Thymus (tissue), 14 donors: Measurements from ENCODE around the gene SIAH1. TPM values are rescaled to one million over a fixed set of nuclear protein-coding genes. Genes with fewer than 3 reads are reported as not detected.
A peak's percentile ranks its signal among the peaks of the same experiment; 100 is the strongest.

ENCODE experiments used
- DNase-seq, 9 donors: peaks; one replicate each; pipeline ENCODE4 v3.0.0-alpha.2; 2013; ENCODE audit warnings: low spot score in 9 of 9, low read depth in 6 of 9, missing footprints in 1 of 9
- H3K27ac ChIP-seq, 2 donors: one replicate each; pipeline ENCODE4 v1.5.1; 2013; ENCODE audit warnings: control low read depth in 1 of 2, low read depth in 1 of 2, low read length in 1 of 2, mild to moderate bottlenecking in 1 of 2, moderate library complexity in 1 of 2
- H3K27me3 ChIP-seq, 2 donors: one replicate each; pipeline ENCODE4 v1.5.1; 2013; ENCODE audit warnings: low read length in 1 of 2; ENCODE audit not compliant: control insufficient read depth in 2 of 2, insufficient read depth in 1 of 2
- H3K36me3 ChIP-seq, 2 donors: one replicate each; pipeline ENCODE4 v1.5.1; 2013; ENCODE audit warnings: low read length in 1 of 2, mild to moderate bottlenecking in 1 of 2, moderate library complexity in 1 of 2; ENCODE audit not compliant: control insufficient read depth in 2 of 2, insufficient read depth in 2 of 2
- H3K4me1 ChIP-seq, 2 donors: one replicate each; pipeline ENCODE4 v1.5.1; 2013; ENCODE audit warnings: low read length in 2 of 2; ENCODE audit not compliant: control insufficient read depth in 2 of 2, insufficient read depth in 2 of 2
- H3K4me3 ChIP-seq, 2 donors: one replicate each; pipeline ENCODE4 v1.5.1; 2013; ENCODE audit warnings: low read length in 2 of 2, control low read depth in 1 of 2, mild to moderate bottlenecking in 1 of 2
- H3K9me3 ChIP-seq, 2 donors: one replicate each; pipeline ENCODE4 v1.5.1; 2013; ENCODE audit warnings: low read length in 1 of 2, mild to moderate bottlenecking in 1 of 2; ENCODE audit not compliant: control insufficient read depth in 2 of 2, insufficient read depth in 1 of 2
- WGBS: extraction: QIAGEN DNeasy Blood & Tissue Kit; methylation state at CpG from one replicate; pipeline ENCODE4 v1.1.7; 2013; 5-methylcytosine and 5-hydroxymethylcytosine counted together
- long read RNA-seq, 10 donors: transcript quantifications; one replicate each; lab custom pipeline, GENCODE V29; 2026
- polyA plus RNA-seq: library from polyadenylated mRNA; stranded (reverse); fragments of 200-250 nt; gene quantifications from one replicate; pipeline ENCODE4 v1.2.3, GENCODE V29; 2013
- total RNA-seq: library from RNA; stranded (reverse); fragments of 120-200 nt; gene quantifications from one replicate; pipeline ENCODE4 v1.2.4, GENCODE V29; 2013
- donor health status: healthy.

SIAH1 gene, protein sequence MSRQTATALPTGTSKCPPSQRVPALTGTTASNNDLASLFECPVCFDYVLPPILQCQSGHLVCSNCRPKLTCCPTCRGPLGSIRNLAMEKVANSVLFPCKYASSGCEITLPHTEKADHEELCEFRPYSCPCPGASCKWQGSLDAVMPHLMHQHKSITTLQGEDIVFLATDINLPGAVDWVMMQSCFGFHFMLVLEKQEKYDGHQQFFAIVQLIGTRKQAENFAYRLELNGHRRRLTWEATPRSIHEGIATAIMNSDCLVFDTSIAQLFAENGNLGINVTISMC
- 19.0 TPM for total RNA-seq
- 31.1 TPM for polyA plus RNA-seq
- long read RNA-seq, donor 1, transcript SIAH1-202 (1 exons, 3,352 nt), result major isoform, 5 of 6 reads
- long read RNA-seq, donor 1, partial matches to known transcripts, result 0 of 6 reads
- long read RNA-seq, donor 1, other reads (novel, unspliced or antisense), result 0 of 6 reads
- long read RNA-seq, donor 2, result 0 reads
- long read RNA-seq, donor 3, transcript SIAH1-202 (1 exons, 3,352 nt), result major isoform, 21 of 28 reads
- long read RNA-seq, donor 3, transcript SIAH1-203 (2 exons, 2,147 nt), result minor isoform, 7 of 28 reads
- long read RNA-seq, donor 3, partial matches to known transcripts, result 0 of 28 reads
- long read RNA-seq, donor 3, other reads (novel, unspliced or antisense), result 0 of 28 reads
- long read RNA-seq, donor 4, transcript SIAH1-203 (2 exons, 2,147 nt), result minor isoform, 10 of 32 reads
- long read RNA-seq, donor 4, transcript SIAH1-202 (1 exons, 3,352 nt), result major isoform, 22 of 32 reads
- long read RNA-seq, donor 4, partial matches to known transcripts, result 0 of 32 reads
- long read RNA-seq, donor 4, other reads (novel, unspliced or antisense), result 0 of 32 reads
- long read RNA-seq, donor 5, transcript SIAH1-202 (1 exons, 3,352 nt), result major isoform, 47 of 69 reads
- long read RNA-seq, donor 5, transcript SIAH1-203 (2 exons, 2,147 nt), result minor isoform, 14 of 69 reads
- long read RNA-seq, donor 5, partial matches to known transcripts, result 8 of 69 reads
- long read RNA-seq, donor 5, other reads (novel, unspliced or antisense), result 0 of 69 reads
- long read RNA-seq, donor 6, transcript SIAH1-203 (2 exons, 2,147 nt), result minor isoform, 9 of 21 reads
- long read RNA-seq, donor 6, transcript SIAH1-202 (1 exons, 3,352 nt), result major isoform, 12 of 21 reads
- long read RNA-seq, donor 6, partial matches to known transcripts, result 0 of 21 reads
- long read RNA-seq, donor 6, other reads (novel, unspliced or antisense), result 0 of 21 reads
- long read RNA-seq, donor 7, transcript SIAH1-202 (1 exons, 3,352 nt), result major isoform, 16 of 27 reads
- long read RNA-seq, donor 7, transcript SIAH1-203 (2 exons, 2,147 nt), result minor isoform, 11 of 27 reads
- long read RNA-seq, donor 7, partial matches to known transcripts, result 0 of 27 reads
- long read RNA-seq, donor 7, other reads (novel, unspliced or antisense), result 0 of 27 reads
- long read RNA-seq, donor 8, transcript SIAH1-202 (1 exons, 3,352 nt), result major isoform, 11 of 13 reads
- long read RNA-seq, donor 8, partial matches to known transcripts, result 0 of 13 reads
- long read RNA-seq, donor 8, other reads (novel, unspliced or antisense), result 0 of 13 reads
- long read RNA-seq, donor 9, transcript SIAH1-202 (1 exons, 3,352 nt), result major isoform, 14 of 17 reads
- long read RNA-seq, donor 9, partial matches to known transcripts, result 0 of 17 reads
- long read RNA-seq, donor 9, other reads (novel, unspliced or antisense), result 0 of 17 reads
- long read RNA-seq, donor 10, transcript SIAH1-202 (1 exons, 3,352 nt), result major isoform, 7 of 12 reads
- long read RNA-seq, donor 10, transcript SIAH1-203 (2 exons, 2,147 nt), result minor isoform, 5 of 12 reads
- long read RNA-seq, donor 10, partial matches to known transcripts, result 0 of 12 reads
- long read RNA-seq, donor 10, other reads (novel, unspliced or antisense), result 0 of 12 reads

DNA sequence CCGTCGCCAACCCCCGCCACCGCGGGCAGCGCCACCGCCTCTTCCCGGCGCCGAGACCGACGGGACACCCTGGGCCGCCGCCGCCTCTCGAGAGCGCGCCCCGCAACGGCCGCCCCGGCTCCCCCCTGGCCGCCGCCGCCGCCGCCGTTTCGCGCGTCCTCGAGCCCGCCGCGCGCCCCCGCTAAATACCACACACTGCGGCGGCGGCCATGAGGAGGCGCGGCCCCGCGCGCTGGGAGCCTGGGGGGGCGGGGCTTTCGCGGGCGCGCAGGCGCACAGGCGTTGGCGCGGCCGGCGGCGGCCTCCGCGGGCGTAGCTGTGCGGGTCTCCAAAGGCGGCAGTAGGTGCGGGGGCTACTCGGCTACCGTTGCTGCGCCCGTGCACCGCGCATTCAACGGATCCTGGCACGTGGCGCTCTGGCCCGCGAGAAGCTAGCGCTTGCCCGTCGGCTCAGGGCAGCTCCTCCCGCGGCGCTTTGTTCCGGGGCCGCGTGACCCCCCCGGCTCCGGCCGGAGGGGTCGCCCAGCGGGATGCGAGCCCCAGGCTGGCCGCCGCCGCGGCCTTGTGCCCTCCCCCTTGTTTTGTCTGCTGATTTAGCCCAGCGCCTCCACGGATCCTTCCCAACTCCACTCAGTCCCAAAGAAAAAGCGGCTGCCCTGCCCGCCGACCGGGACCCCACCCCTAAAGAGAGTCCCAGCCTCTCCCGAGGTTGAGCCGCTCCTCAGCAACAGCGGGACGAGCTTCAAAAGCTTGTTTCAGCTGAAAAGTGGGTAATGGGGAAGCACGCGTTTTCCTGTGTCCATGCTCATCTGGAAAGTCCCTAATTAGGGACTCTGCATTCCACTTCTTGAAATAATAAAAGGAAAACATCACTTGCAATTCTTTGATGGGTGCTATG, at the start of gene SIAH1:
Gene SIAH1 (minus strand): TSS at position 161 of the 898 bp plus-strand sequence. CDS start 22,985 bp downstream, outside the sequence.
- WGBS, result under 1% methylated on average over 105 of the region's 105 CpGs
- no peaks in the 10 kb centered on the region for H3K27me3 ChIP-seq
- H3K27ac ChIP-seq, result peak within 1 kb of the TSS; percentile 78 to 94
- peak within 1 kb of the TSS; percentile 72 to 95 for H3K4me3 ChIP-seq
- peaks cover 0 to 2% of the 10 kb centered on the region in 2 donors for H3K36me3 ChIP-seq
- no peaks in the 10 kb centered on the region for H3K9me3 ChIP-seq
- DNase-seq, result peak; percentile 42 to 93 (median 85)
- peaks cover 0 to 6% of the 10 kb centered on the region in 2 donors for H3K4me1 ChIP-seq

DNA sequence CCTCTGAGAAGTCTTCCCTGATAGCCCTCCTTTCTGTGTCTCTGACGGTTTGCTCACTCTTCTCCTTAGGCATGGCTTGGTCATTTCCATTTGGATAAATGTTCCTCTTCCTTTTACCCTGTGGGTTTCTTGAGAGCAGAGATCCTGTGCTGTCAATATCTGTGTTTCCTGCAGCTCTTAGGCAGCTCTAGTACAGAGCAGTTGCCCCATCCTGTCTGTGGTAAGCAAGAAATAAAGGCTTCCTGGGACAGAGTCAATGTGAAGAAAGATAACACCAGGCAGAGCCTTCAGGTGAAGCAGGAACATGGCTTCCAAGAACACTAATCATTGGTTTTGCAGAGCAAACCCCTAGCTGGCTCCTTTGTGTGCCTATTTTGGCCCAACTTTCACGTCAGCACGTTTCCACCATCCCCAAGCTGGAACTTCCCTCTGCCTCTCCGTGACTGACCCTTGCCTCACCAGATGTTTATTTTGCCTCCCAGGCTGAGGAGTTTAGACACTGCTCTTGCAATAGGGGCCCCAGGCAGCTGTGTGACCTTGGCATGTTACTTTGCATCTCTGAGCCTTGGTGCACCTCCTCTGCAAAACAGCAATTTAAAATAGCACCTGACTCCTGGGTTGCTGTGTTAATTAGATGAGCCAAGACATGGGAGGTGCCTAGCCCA, 49.6 kb upstream of the SIAH1 start:
- 22% methylated on average over 4 of the region's 4 CpGs for WGBS
- Histone ChIP-seq H3K36me3 (no peaks in the 10 kb centered on the region), H3K9me3 (no peaks in the 10 kb centered on the region), H3K4me3 (no peak overlapping the region), H3K27ac (no peak overlapping the region), H3K27me3 (no peaks in the 10 kb centered on the region), H3K4me1 (no peaks in the 10 kb centered on the region)
- no peak for DNase-seq

DNA sequence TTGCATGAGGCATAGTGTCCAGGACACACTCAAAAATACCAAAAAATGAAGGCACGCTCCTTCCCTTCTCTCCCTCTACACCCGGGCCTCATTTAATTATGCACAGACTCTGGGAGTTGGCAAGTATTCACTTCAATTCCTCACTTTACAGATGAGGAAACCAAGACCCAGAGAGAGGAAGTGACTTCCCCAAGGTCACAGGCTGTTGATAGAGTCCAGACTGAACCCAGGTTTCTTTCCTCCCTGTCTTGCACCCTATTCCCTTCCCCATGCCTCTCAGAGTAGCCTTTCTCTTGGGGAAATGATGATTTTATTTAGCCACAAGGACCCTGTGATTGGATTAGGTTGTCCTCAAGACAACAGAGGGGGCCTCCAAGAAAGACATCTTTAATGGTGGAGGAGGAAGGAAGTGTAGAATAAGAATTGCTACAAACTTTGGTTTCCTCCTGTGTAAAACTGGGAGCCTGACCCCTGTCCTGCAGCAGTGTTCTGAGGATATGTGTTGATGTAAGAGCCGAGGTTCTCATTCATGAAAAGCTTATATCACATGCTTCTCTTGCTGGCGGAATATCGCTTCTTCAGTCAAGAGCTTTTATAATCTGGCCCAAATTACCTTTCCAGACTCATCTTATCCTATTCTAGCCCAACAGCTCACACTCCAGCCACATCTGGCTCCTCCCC, 48.8 kb upstream of the SIAH1 start:
- no peak for DNase-seq
- 95% methylated on average over 5 of the region's 5 CpGs for WGBS
- Histone ChIP-seq H3K27me3 (no peaks in the 10 kb centered on the region), H3K36me3 (no peaks in the 10 kb centered on the region), H3K4me3 (no peak overlapping the region), H3K9me3 (no peaks in the 10 kb centered on the region), H3K4me1 (no peaks in the 10 kb centered on the region), H3K27ac (no peak overlapping the region)

GRCh38 chr16:48433116-48433849, 48.1 kb upstream of the SIAH1 start:
- DNase-seq, result no peak
- Histone ChIP-seq H3K4me3 (no peak overlapping the region), H3K4me1 (no peaks in the 10 kb centered on the region)

DNA sequence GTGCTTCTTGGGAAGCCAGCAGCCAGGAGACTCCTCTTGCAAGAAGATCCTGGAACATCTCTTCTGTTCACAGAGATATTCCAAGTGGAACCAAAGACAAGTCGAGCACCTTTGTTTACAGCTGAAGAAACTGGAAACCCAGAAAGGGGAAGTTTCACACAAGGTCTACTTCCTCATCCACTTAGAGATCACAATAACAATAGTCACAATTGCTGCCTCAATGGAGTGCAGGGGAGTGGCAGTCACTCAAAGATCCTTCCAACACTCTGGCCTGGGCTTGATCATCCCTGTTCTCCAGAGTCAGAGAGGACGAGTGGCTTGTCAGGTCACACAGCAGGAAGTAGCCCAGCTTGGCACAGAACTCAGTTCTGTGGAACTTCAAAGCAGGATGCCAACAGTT, 46.9 kb upstream of the SIAH1 start:
- WGBS, result 23% methylated on average over 2 of the region's 2 CpGs
- peak in 1 of 9 donors; percentile 25 for DNase-seq

More at GRCh38 chr16:48433116-48433849, 48.1 kb upstream of the SIAH1 start:
- Histone ChIP-seq H3K27ac (no peak overlapping the region), H3K9me3 (no peaks in the 10 kb centered on the region), H3K36me3 (no peaks in the 10 kb centered on the region), H3K27me3 (no peaks in the 10 kb centered on the region)
- 97% methylated on average over 18 of the region's 18 CpGs for WGBS

DNA sequence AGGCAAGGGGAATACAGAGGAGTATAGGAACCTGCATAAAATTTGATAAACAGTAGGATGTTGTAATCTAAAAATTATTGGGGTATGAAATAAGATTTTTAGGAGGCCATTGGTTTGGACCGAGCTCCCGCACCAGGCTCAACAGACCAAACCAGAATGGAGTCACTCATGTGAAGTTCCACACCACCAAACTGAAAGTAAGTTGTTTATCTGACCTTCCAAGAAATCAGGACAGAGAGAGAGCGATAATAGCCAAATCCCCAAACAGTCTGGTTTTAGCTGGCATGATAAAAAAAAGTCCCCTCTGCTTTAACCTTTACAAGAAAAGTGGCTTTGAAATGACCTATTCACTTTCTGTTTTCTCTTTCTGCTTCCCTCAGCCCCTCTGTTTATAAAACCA, 45.7 kb upstream of the SIAH1 start:
- Histone ChIP-seq H3K27ac (no peak overlapping the region), H3K27me3 (no peaks in the 10 kb centered on the region), H3K4me1 (no peaks in the 10 kb centered on the region), H3K36me3 (no peaks in the 10 kb centered on the region), H3K9me3 (no peaks in the 10 kb centered on the region), H3K4me3 (no peak overlapping the region)
- WGBS, result 95% methylated on average over 3 of the region's 3 CpGs
- no peak for DNase-seq

More for the DNA sequence above, 46.9 kb upstream of the SIAH1 start:
- no peak overlapping the region for H3K27ac ChIP-seq
- H3K4me3 ChIP-seq, result no peak overlapping the region
- no peaks in the 10 kb centered on the region for H3K9me3 ChIP-seq
- H3K4me1 ChIP-seq, result no peaks in the 10 kb centered on the region
- no peaks in the 10 kb centered on the region for H3K27me3 ChIP-seq
- H3K36me3 ChIP-seq, result no peaks in the 10 kb centered on the region
